DMS153 (cell line): ENCODE data around the gene PPP2R3A.

ENCODE experiments used
- DNase-seq: peaks from one replicate; lab custom pipeline; 2025; lab: John Stamatoyannopoulos, UW

Gene PPP2R3A

DNA sequence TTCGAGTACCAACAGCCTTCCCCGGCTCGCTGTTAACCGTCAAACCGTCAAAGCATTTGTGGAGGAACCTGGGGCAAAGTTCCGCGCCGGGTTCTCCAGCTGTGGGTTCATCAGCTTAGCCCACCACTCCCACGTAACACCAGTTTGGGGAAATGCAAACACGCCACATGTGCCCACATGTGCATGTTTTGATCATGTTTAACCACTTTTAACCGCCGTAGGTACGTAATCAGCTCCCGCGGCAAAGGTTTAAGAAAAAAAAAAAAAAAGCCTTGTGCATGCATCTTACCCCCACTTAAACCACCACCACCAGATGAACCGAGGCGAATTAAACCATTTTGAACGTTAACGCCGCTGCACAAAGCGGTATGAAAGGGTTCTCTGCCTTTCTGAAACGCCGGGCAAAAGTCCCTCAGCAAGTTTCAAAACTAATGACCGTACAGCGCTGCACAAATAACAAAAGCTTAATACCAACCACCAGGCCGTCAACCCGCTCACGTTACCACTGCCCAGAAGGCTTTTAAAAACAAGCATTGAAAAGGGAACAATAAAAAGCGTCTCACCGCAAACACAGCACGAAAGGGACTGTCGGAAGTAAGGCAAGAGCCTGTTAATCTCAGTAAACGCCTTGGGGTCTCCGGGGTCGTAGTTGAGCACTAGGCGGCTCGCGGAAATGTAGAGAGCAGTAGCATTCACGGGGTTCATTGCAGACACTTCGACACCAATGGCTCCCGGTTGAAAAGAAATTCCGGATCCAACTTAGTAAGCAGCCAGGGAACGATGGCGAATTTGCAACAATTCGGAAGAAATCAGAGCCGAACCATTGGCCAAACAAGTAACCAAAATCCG, 229.1 kb downstream of the PPP2R3A start:
- DNase-seq, result no peak

DNA sequence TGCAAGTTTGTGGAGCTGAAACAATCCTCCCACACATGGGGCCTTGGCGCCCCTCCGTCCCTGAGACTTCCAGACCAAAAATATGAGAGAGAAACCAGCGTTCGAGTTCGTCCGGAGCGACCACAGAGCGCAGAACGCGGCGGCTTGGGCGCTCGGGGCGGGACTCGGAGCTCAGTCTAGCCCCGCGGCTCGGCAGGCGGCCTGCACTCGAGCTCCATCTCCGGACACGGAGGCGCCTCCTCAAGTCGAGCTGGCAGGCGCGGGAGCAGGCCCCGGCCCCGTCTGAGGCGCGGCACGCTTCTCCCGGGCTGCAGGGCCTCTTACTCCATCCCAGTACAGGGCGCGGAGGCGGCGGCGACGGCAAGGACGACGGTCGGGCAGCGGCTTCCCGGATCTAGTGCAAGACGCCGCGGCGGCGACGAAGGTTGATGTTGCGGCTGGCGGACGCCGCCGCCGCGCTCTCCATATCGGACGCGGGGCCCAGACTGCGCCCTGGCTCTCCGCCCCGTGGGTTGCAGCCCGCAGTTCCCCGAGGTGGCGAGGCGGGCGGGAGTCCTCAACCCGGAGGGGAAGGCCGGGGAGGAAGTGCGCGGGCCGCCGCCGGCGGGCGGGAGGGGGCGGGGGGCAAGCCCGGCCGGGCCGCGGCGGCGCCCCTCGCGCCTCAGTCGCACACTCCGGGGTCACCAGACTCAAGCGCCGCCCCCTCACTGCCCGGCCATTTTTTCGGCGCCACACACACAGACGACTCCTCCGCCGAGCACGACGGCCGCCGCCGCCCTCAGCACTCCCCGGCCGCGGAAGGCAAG, 229.9 kb downstream of the PPP2R3A start:
- peak; percentile 45 for DNase-seq

DNA sequence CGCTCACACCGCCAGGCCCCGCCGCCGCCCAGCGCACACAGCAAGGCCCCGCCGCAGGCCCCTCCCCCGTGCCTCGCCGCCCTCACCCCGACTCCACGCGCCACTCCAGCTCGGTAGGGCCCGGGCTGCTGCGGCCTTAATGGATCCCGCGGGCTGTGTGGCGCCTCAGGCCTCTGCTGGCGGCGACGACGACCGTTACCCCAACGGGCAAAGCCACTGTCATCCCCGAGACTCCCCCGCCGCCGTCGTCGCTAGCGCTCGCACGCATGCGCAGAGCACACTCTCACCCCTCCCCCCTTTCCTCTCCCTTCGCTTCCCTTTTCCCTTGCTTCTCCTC, 230.5 kb downstream of the PPP2R3A start, which contains the start of gene MSL2:
Gene MSL2 (minus strand): TSS at position 272 of the 337 bp plus-strand sequence. CDS start 1,222 bp downstream, outside the sequence.
- no peak for DNase-seq

DNA sequence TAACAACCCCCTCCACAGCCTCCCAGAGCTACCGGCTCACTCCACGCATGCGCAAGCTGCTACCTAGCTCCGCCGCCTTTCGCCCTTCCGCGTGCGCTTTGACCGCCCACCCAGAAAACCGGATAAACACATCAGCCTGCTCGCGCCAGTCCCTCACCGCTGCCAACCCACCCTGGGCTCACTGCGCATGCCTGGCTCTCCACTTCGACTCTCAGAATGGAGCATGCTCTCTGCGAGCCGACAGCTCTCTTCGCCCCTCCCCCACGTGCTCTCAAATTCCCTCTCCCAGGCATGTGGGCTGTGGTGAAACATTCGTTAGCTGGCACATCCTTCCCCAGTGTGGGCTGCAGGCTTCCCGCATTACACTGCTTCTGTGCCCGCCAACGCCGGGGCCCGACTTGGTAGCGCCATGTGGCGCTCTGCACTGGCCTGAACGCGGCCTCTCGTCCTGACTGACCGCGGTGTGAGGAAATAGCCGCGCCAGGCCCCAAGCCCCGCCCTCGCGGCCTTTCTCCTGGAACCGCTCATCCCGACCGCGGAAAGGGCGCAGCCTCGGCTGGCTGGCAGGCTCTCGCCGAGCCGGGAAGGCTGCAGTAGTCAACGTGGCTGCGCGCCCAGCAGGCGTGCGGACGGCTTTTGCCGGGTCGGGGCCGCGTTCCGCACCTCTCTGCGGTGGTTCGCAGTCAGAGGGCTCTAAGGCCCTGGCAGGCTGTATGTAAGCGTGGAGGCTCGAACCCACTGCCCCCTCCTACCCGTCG, 231.1 kb downstream of the PPP2R3A start:
- DNase-seq, result peak; percentile 99

DNA sequence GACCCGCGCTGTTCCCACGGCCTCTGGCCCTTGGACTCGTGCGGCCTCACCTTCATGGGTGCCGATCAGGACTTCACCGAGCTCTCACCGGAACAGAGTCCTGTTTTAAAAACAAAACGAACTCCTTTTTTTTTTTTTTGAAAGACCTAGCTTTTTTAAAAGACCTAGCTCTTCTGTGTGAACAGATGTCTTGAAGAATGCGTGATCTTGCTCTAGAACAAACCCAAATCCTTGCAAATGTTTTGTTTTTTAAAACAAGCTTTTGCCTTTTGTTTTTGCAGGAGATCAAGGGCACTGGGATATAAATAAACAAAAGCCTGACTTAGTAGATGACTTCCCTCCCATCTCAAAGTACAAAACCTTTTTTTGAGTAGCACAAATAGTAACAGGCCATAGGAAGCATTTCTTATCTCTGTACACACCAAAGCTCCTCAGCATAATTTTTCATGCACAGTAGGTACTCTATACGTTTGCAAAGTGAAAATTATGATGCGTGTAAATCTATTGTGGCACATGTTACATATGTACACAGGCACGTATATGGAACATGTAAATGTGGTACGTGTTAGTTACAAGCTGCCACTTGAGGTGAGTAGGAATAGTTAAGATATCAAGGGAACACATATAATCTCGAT, 231.7 kb downstream of the PPP2R3A start:
- DNase-seq, result no peak
